Motor neuron (in vitro differentiated cells): ENCODE measurements around the gene TMCC1. TPM values are rescaled to one million over a fixed set of nuclear protein-coding genes. Genes with fewer than 3 reads are reported as not detected.
A peak's percentile ranks its signal among the peaks of the same experiment; 100 is the strongest.

Source experiments
- ATAC-seq, 8 experiments: fragments of 200-7000 bp; cut with Tn5 transposase; replicated peaks in 6 of 8; 2 replicates each; pipeline ENCODE4 v1.8.0; 2021; ENCODE audit warnings: mild to moderate bottlenecking in 8 of 8, moderate library complexity in 8 of 8
- H3K27ac ChIP-seq, 2 donors: fragments of 250-450 bp; sonication (Bioruptor Pico); 2 replicates each; pipeline ENCODE4 v1.9.0; 2021; ENCODE audit warnings: antibody characterized with exemption in 2 of 2, mild to moderate bottlenecking in 2 of 2, moderate library complexity in 1 of 2
- H3K4me1 ChIP-seq, 2 donors: fragments of 250-450 bp; sonication (Bioruptor Pico); replicated peaks in 1 of 2; 2 replicates each; pipeline ENCODE4 v1.6.1; 2021; ENCODE audit warnings: antibody characterized with exemption in 2 of 2, mild to moderate bottlenecking in 2 of 2, moderate library complexity in 1 of 2
- H3K4me3 ChIP-seq, 5 donors: fragments of 250-450 bp; sonication (Bioruptor Pico); 2 replicates each; pipeline ENCODE4 v1.9.0; 2021; ENCODE audit warnings: antibody characterized with exemption in 5 of 5, mild to moderate bottlenecking in 5 of 5, moderate library complexity in 4 of 5
- WGBS, 10 experiments: fragments of 450-650 bp; shearing (Covaris generic); methylation state at CpG; one replicate each; pipeline ENCODE4 v1.0.0; 2022; 5-methylcytosine and 5-hydroxymethylcytosine counted together
- in situ Hi-C, 9 experiments: fragments of 400-800 bp; cut with MboI; loops; one replicate each; pipeline ENCODE4 v1.15.0; 2021; ENCODE audit warnings: low sequenced_read_pairs in 9 of 9, low pct_unique_long_range_greater_than_20kb in 2 of 9; ENCODE audit not compliant: unreplicated experiment in 9 of 9
- total RNA-seq, 8 experiments: library from RNA; unstranded; fragments of 300-600 nt; gene quantifications; 2 replicates each; pipeline versions ENCODE4 v1.2.3 to v1.2.4, GENCODE V29; 2022

TMCC1 gene
- total RNA-seq, 8 experiments from 2014 or later = 20.0 to 53.2 (median 33.8) TPM

GRCh38 chr3:129625072-129625874 lies 268.2 kb downstream of the TMCC1 start:
- Histone ChIP-seq H3K4me3 (no peak overlapping the region), H3K27ac (no peak overlapping the region), H3K4me1 (peaks cover 26 to 35% of the 10 kb centered on the region in 2 donors)
- no peak for ATAC-seq
- in situ Hi-C loops = loop anchor here in 4 of 9 experiments (25.0 kb wide), 2 partner anchors 187 to 312 kb away; no protein-coding TSS in a partner anchor
- 92 to 100% (median 97%) methylated on average over 1 to 3 of the region's 12 CpGs; no CpG with 5 or more reads in 6 of the 10 experiments for WGBS, 10 experiments

- 47 to 93% (median 85%) methylated on average over 2 to 6 of the region's 11 CpGs; no CpG with 5 or more reads in 5 of the 10 experiments for WGBS, 10 experiments
These were observed 269.0 kb downstream of the TMCC1 start for GRCh38 chr3:129624347-129625071.

GRCh38 chr3:129623447-129624118 lies 269.9 kb downstream of the TMCC1 start:
- in situ Hi-C loops = loop anchor here in 1 of 9 experiments (25.0 kb wide), 1 partner anchor 136 kb away; no protein-coding TSS in a partner anchor
- Histone ChIP-seq H3K27ac (no peak overlapping the region), H3K4me3 (no peak overlapping the region), H3K4me1 (peaks cover 34 to 44% of the 10 kb centered on the region in 2 donors)
- 60 to 100% (median 81%) methylated on average over 1 to 12 of the region's 17 CpGs; no CpG with 5 or more reads in 4 of the 10 experiments for WGBS, 10 experiments
- no peak for ATAC-seq

More at GRCh38 chr3:129624347-129625071, 269.0 kb downstream of the TMCC1 start:
- in situ Hi-C loops = loop anchor here in 5 of 9 experiments (25.0 kb wide), 3 partner anchors 137 to 313 kb away; no protein-coding TSS in a partner anchor
- no peak for ATAC-seq
- Histone ChIP-seq H3K27ac (no peak overlapping the region), H3K4me3 (no peak overlapping the region), H3K4me1 (peaks cover 26 to 35% of the 10 kb centered on the region in 2 donors)

- Histone ChIP-seq H3K4me1 (peaks cover 36 to 44% of the 10 kb centered on the region in 2 donors), H3K27ac (no peak overlapping the region), H3K4me3 (no peak overlapping the region)
- 80% methylated on average over 2 of the region's 10 CpGs; no CpG with 5 or more reads in 9 of the 10 experiments for WGBS, 10 experiments
- in situ Hi-C loops = loop anchor here in 1 of 9 experiments (25.0 kb wide), 1 partner anchor 136 kb away; no protein-coding TSS in a partner anchor
- ATAC-seq = no peak
These were observed 270.6 kb downstream of the TMCC1 start for GRCh38 chr3:129622933-129623332.

- ATAC-seq = peak in 3 of 8 experiments; percentile 1 to 17 (median 4)
- in situ Hi-C loops = loop anchor here in 1 of 9 experiments (25.0 kb wide), 1 partner anchor 135 kb away; no protein-coding TSS in a partner anchor
- Histone ChIP-seq H3K4me3 (no peak overlapping the region), H3K27ac (no peak overlapping the region), H3K4me1 (peaks cover 33 to 39% of the 10 kb centered on the region in 2 donors)
- 50 to 100% (median 88%) methylated on average over 1 to 4 of the region's 12 CpGs; no CpG with 5 or more reads in 3 of the 10 experiments for WGBS, 10 experiments
These were observed 271.2 kb downstream of the TMCC1 start for GRCh38 chr3:129622226-129622874.

- Histone ChIP-seq H3K27ac (peak overlapping the region in 1 of 2 donors; percentile 30), H3K4me3 (no peak overlapping the region), H3K4me1 (peaks cover 29 to 36% of the 10 kb centered on the region in 2 donors)
- 83 to 95% (median 92%) methylated on average over 1 to 4 of the region's 14 CpGs; no CpG with 5 or more reads in 7 of the 10 experiments for WGBS, 10 experiments
- in situ Hi-C loops = loop anchor here in 1 of 9 experiments (25.0 kb wide), 1 partner anchor 134 kb away; no protein-coding TSS in a partner anchor
- peak in 1 of 8 experiments; percentile 1 for ATAC-seq
These were observed 271.8 kb downstream of the TMCC1 start for GRCh38 chr3:129621626-129622225.

GRCh38 chr3:129620828-129621559 lies 272.5 kb downstream of the TMCC1 start:
- ATAC-seq = peak in 5 of 8 experiments; percentile 13 to 76 (median 61)
- Histone ChIP-seq H3K4me1 (peaks cover 25 to 30% of the 10 kb centered on the region in 2 donors), H3K27ac (peak overlapping the region; percentile 30 to 31), H3K4me3 (no peak overlapping the region)
- WGBS, 10 experiments = 50 to 93% (median 74%) methylated on average over 1 to 5 of the region's 18 CpGs; no CpG with 5 or more reads in 4 of the 10 experiments
- in situ Hi-C loops = loop anchor here in 1 of 9 experiments (25.0 kb wide), 1 partner anchor 134 kb away; no protein-coding TSS in a partner anchor

GRCh38 chr3:129619726-129620162 lies 273.8 kb downstream of the TMCC1 start:
- ATAC-seq = no peak
- Histone ChIP-seq H3K4me3 (no peak overlapping the region), H3K27ac (no peak overlapping the region), H3K4me1 (peaks cover 23 to 26% of the 10 kb centered on the region in 2 donors)
- WGBS, 10 experiments = 100% methylated on average over 2 of the region's 6 CpGs; no CpG with 5 or more reads in 9 of the 10 experiments
- in situ Hi-C loops = loop anchor here in 1 of 9 experiments (25.0 kb wide), 1 partner anchor 132 kb away; no protein-coding TSS in a partner anchor

GRCh38 chr3:129618901-129619671 lies 274.4 kb downstream of the TMCC1 start:
- in situ Hi-C loops = loop anchor here in 1 of 9 experiments (25.0 kb wide), 1 partner anchor 132 kb away; no protein-coding TSS in a partner anchor
- H3K4me3 ChIP-seq = no peak overlapping the region
- ATAC-seq = peak in 5 of 8 experiments; percentile 41 to 56 (median 55)
- H3K27ac ChIP-seq = no peak overlapping the region
- WGBS, 10 experiments = 65 to 90% (median 80%) methylated on average over 1 to 7 of the region's 23 CpGs; no CpG with 5 or more reads in 6 of the 10 experiments
- H3K4me1 ChIP-seq = peaks cover 23 to 26% of the 10 kb centered on the region in 2 donors

- 0 to 100% (median 74%) methylated on average over 1 to 7 of the region's 15 CpGs; no CpG with 5 or more reads in 6 of the 10 experiments for WGBS, 10 experiments
- no peak overlapping the region for H3K4me3 ChIP-seq
- in situ Hi-C loops = loop anchor here in 1 of 9 experiments (25.0 kb wide), 1 partner anchor 131 kb away; no protein-coding TSS in a partner anchor
- peaks cover 23 to 26% of the 10 kb centered on the region in 2 donors for H3K4me1 ChIP-seq
- no peak for ATAC-seq
- no peak overlapping the region for H3K27ac ChIP-seq
These were observed 275.2 kb downstream of the TMCC1 start for GRCh38 chr3:129618186-129618820.
